ENCODE results near the gene PDE10A. TPM values are rescaled to one million over a fixed set of nuclear protein-coding genes. Genes with fewer than 3 reads are reported as not detected.

PDE10A gene
- total RNA-seq, 4 donors from 2014 or later: 2.7 to 8.8 (median 7.0) TPM

GRCh38 chr6:165581678-165582077, 81.4 kb downstream of the PDE10A start:
- TF ChIP-seq CTCF (IDR thresholded peaks at IDR 0.05; ENCODE audit: low read depth): no peak

- TF ChIP-seq CTCF (IDR thresholded peaks at IDR 0.05; ENCODE audit: low read depth): no peak
These were observed 82.9 kb downstream of the PDE10A start for GRCh38 chr6:165580136-165580535.

- TF ChIP-seq CTCF (IDR thresholded peaks at IDR 0.05; ENCODE audit: low read depth): no peak
These were observed 83.9 kb downstream of the PDE10A start for GRCh38 chr6:165579151-165579550.

- TF ChIP-seq CTCF (IDR thresholded peaks at IDR 0.05; ENCODE audit: low read depth): no peak
These were observed 85.5 kb downstream of the PDE10A start for GRCh38 chr6:165577556-165577955.

- TF ChIP-seq CTCF (IDR thresholded peaks at IDR 0.05; ENCODE audit: low read depth): no peak
These were observed 87.9 kb downstream of the PDE10A start for GRCh38 chr6:165575158-165575549.

GRCh38 chr6:165574220-165575157, 88.6 kb downstream of the PDE10A start:
- no peak for TF ChIP-seq CTCF (IDR thresholded peaks at IDR 0.05; ENCODE audit: low read depth)

GRCh38 chr6:165573671-165574070, 89.4 kb downstream of the PDE10A start:
- no peak for TF ChIP-seq CTCF (IDR thresholded peaks at IDR 0.05; ENCODE audit: low read depth)

All from subcutaneous adipose tissue (tissue), 4 donors.